SK-N-SH (cell line): ENCODE results near the gene ATG2B. TPM values are rescaled to one million over a fixed set of nuclear protein-coding genes. Genes with fewer than 3 reads are reported as not detected.

Experiments
- CTCF ChIA-PET: fragments of 300-600, 350-600 bp; formaldehyde crosslinking; extraction: SDS; loops from one replicate; lab custom pipeline; 2021; lab: Yijun Ruan, JAX
- POLR2A ChIA-PET: fragments of 350-600 bp; sonication (Branson Sonifier 250); formaldehyde crosslinking; extraction: SDS; loops from one replicate; lab custom pipeline; 2020; ENCODE audit warnings: antibody characterized with exemption, inconsistent platforms; lab: Yijun Ruan, JAX
- DNase-seq: peaks from one replicate; pipeline ENCODE4 v3.0.0; 2012
- H2AFZ ChIP-seq: fragments of 200-600 bp; sonication (generic); 2 replicates; pipeline ENCODE4 v1.8.1; 2016; ENCODE audit warnings: antibody characterized with exemption, mild to moderate bottlenecking, low read depth
- H3F3A ChIP-seq: fragments of 200-600 bp; sonication (generic); replicated peaks from 2 replicates; pipeline ENCODE3; 2016; ENCODE audit warnings: antibody characterized with exemption, mild to moderate bottlenecking; ENCODE audit not compliant: insufficient read depth
- H3K27ac ChIP-seq, 2 experiments: fragments of 200-500 bp in 1 of 2; fragments of 200-600 bp in 1 of 2; sonication (Bioruptor generic) in 1 of 2; sonication (generic), shearing (Covaris generic) in 1 of 2; 2 replicates each; pipeline versions ENCODE4 v1.5.1 to v1.6.1; 2014 to 2016; ENCODE audit warnings: low read depth in 2 of 2, inconsistent platforms in 1 of 2, low read length in 1 of 2, mild to moderate bottlenecking in 1 of 2, mixed read lengths in 1 of 2
- H3K27me3 ChIP-seq: fragments of 200-600 bp; sonication (generic), shearing (Covaris generic); 2 replicates; pipeline ENCODE4 v1.6.1; 2016; ENCODE audit warnings: mixed run types; ENCODE audit not compliant: insufficient read depth
- H3K36me3 ChIP-seq, 2 experiments: fragments of 200-500 bp in 1 of 2; fragments of 200-600 bp in 1 of 2; sonication (Bioruptor generic) in 1 of 2; sonication (generic) in 1 of 2; replicated peaks in 1 of 2; 2 replicates each; pipeline versions ENCODE3 to v1.5.1; 2014 to 2016; ENCODE audit warnings: low read length in 1 of 2, mild to moderate bottlenecking in 1 of 2; ENCODE audit not compliant: insufficient read depth in 2 of 2, control insufficient read depth in 1 of 2
- H3K4me1 ChIP-seq, 2 experiments: fragments of 200-500 bp in 1 of 2; fragments of 200-600 bp in 1 of 2; sonication (Bioruptor generic) in 1 of 2; sonication (generic), shearing (Covaris generic) in 1 of 2; 2 replicates each; pipeline versions ENCODE4 v1.5.1 to v1.6.1; 2014 to 2016; ENCODE audit warnings: low read depth in 1 of 2, low read length in 1 of 2, mixed run types in 1 of 2; ENCODE audit not compliant: insufficient read depth in 2 of 2, control insufficient read depth in 1 of 2
- H3K4me2 ChIP-seq: fragments of 200-600 bp; sonication (generic), shearing (Covaris generic); 2 replicates; pipeline ENCODE4 v1.6.1; 2017; ENCODE audit warnings: mixed run types
- H3K4me3 ChIP-seq, 2 experiments: fragments of 200-500 bp in 1 of 2; fragments of 200-600 bp in 1 of 2; sonication (Bioruptor generic) in 1 of 2; sonication (generic), shearing (Covaris generic) in 1 of 2; 2 replicates each; pipeline versions ENCODE4 v1.5.1 to v1.8.1; 2014 to 2016; ENCODE audit warnings: low read depth in 2 of 2, inconsistent platforms in 1 of 2, low read length in 1 of 2, mild to moderate bottlenecking in 1 of 2, mixed read lengths in 1 of 2, moderate library complexity in 1 of 2
- H3K79me2 ChIP-seq: fragments of 200-600 bp; sonication (generic); 2 replicates; pipeline ENCODE4 v1.8.1; 2017; ENCODE audit warnings: mild to moderate bottlenecking; ENCODE audit not compliant: insufficient read depth
- H3K9ac ChIP-seq: fragments of 200-600 bp; sonication (generic); 2 replicates; pipeline ENCODE4 v1.6.1; 2017; ENCODE audit warnings: mixed run types
- H3K9me2 ChIP-seq: fragments of 200-600 bp; sonication (generic); 2 replicates; pipeline ENCODE4 v1.6.1; 2017; ENCODE audit warnings: mixed run types
- H3K9me3 ChIP-seq: fragments of 200-600 bp; sonication (generic); 2 replicates; pipeline ENCODE4 v1.6.1; 2017; ENCODE audit warnings: mixed run types, mild to moderate bottlenecking, moderate library complexity
- H4K20me1 ChIP-seq: fragments of 200-600 bp; sonication (generic); 2 replicates; pipeline ENCODE4 v1.6.1; 2017; ENCODE audit warnings: mild to moderate bottlenecking, mixed run types; ENCODE audit not compliant: insufficient read depth
- CHD2 ChIP-seq: fragments of 150-350 bp; IDR thresholded peaks from 2 replicates; pipeline ENCODE4 v1.6.1; 2018; ENCODE audit warnings: low read length; ENCODE audit not compliant: partially characterized antibody
- ELF1 ChIP-seq: IDR thresholded peaks from 2 replicates; pipeline ENCODE4 v1.4.0; 2012
- EP300 ChIP-seq, 2 experiments: IDR thresholded peaks; 2 replicates each; pipeline versions ENCODE4 v1.4.0 to v1.6.1; 2012; ENCODE audit warnings: borderline replicate concordance in 1 of 2, low read depth in 1 of 2, low read length in 1 of 2
- FOSL2 ChIP-seq: IDR thresholded peaks from 2 replicates; pipeline ENCODE4 v1.4.0; 2012; ENCODE audit warnings: low read depth, mild to moderate bottlenecking, moderate library complexity, borderline replicate concordance
- FOXJ3 ChIP-seq: sonication (generic); formaldehyde crosslinking; IDR thresholded peaks from 2 replicates; pipeline ENCODE4 v1.5.1; 2020; ENCODE audit warnings: mild to moderate bottlenecking, missing genetic modification reagents
- GABPA ChIP-seq: IDR thresholded peaks from 2 replicates; pipeline ENCODE4 v1.4.0; 2012; ENCODE audit warnings: low read depth, mild to moderate bottlenecking
- GATA2 ChIP-seq: sonication (generic); formaldehyde crosslinking; IDR thresholded peaks from 2 replicates; pipeline ENCODE4 v1.5.0; 2020; ENCODE audit warnings: mild to moderate bottlenecking, missing genetic modification reagents
- IRF3 ChIP-seq: fragments of 150-350 bp; IDR thresholded peaks from 2 replicates; pipeline ENCODE4 v1.6.1; 2016; ENCODE audit warnings: mild to moderate bottlenecking, low read depth, low read length
- MXI1 ChIP-seq: IDR thresholded peaks from 2 replicates; pipeline ENCODE4 v1.6.1; 2012; ENCODE audit warnings: mild to moderate bottlenecking, low read depth, low read length, improper control_type of control experiment
- NFIC ChIP-seq: IDR thresholded peaks from 2 replicates; pipeline ENCODE4 v1.4.0; 2012; ENCODE audit warnings: borderline replicate concordance
- POLR2AphosphoS5 ChIP-seq: IDR thresholded peaks from 2 replicates; pipeline ENCODE4 v1.6.1; 2012; ENCODE audit warnings: low read depth, low read length
- RAD21 ChIP-seq: IDR thresholded peaks from 2 replicates; pipeline ENCODE4 v1.6.1; 2012; ENCODE audit warnings: mild to moderate bottlenecking, low read length
- RCOR1 ChIP-seq: fragments of 150-350 bp; IDR thresholded peaks from 2 replicates; pipeline ENCODE4 v1.6.1; 2017; ENCODE audit warnings: antibody characterized with exemption, low read length
- RFX5 ChIP-seq: IDR thresholded peaks from 2 replicates; pipeline ENCODE4 v1.6.1; 2012; ENCODE audit warnings: mild to moderate bottlenecking, improper control_type of control experiment, low read length
- RXRA ChIP-seq: IDR thresholded peaks from 2 replicates; pipeline ENCODE4 v1.4.0; 2012; ENCODE audit warnings: low read depth, mild to moderate bottlenecking, borderline replicate concordance
- SIN3A ChIP-seq: IDR thresholded peaks from 2 replicates; pipeline ENCODE4 v1.6.1; 2012; ENCODE audit warnings: low read depth, mild to moderate bottlenecking, low read length, moderate library complexity, borderline replicate concordance
- TCF12 ChIP-seq: IDR thresholded peaks from 2 replicates; pipeline ENCODE4 v1.4.0; 2012
- TEAD4 ChIP-seq: IDR thresholded peaks from 2 replicates; pipeline ENCODE4 v1.4.0; 2012; ENCODE audit warnings: mild to moderate bottlenecking, borderline replicate concordance; ENCODE audit not compliant: insufficient read depth
- ZBTB33 ChIP-seq: IDR thresholded peaks from 2 replicates; pipeline ENCODE4 v1.4.0; 2012; ENCODE audit warnings: low read depth, borderline replicate concordance
- WGBS: methylation state at CpG from one replicate; pipeline ENCODE4 v1.1.6; 2017; ENCODE audit warnings: low lambda C conversion rate; 5-methylcytosine and 5-hydroxymethylcytosine counted together
- polyA plus RNA-seq, 3 experiments: library from polyadenylated mRNA; depleted of rRNA; stranded (reverse); fragments of >200 nt; gene quantifications; 2 replicates each; pipeline ENCODE4 v1.2.3, GENCODE V29; 2012
- TF ChIP-seq, protein P1 (sequence below): IDR thresholded peaks from 2 replicates; pipeline ENCODE4; 2012
- TF ChIP-seq, protein P2 (sequence below): IDR thresholded peaks from 2 replicates; pipeline ENCODE4 v1.4.0; 2012; ENCODE audit warnings: low read depth

The ATG2B gene
- polyA plus RNA-seq, 1 of the 3 experiments (the other 2 are of a cell fraction) = 5.8 TPM

DNA sequence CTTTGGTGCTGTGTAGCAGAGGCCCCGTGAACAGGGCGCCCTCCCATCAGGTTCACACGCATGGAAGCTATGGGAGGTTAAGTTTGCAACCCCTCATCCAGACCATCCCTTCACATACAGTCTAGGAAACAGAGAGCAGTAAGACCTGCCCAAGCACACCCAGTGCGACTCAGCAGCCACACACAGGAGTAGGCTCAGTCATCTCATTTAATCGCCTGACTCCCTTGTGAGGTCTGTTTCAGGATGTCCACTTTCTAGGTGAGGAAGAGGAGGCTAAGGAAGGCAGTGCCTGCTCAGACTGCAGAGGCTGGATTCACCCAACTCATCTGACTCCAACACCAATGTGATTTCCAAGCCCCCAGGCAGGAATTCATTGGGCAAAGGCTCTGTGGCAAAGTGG is 95.2 kb downstream of the ATG2B start:
- POLR2A ChIA-PET = no interaction called here
- Histone ChIP-seq H4K20me1 (no peaks in the 10 kb centered on the region), H3K9me2 (no peaks in the 10 kb centered on the region), H3K9ac (no peak overlapping the region; the same call in 1 of the 2 replicates), H3K4me3 (no peak overlapping the region)
- no peak for TF ChIP-seq RAD21
- TF ChIP-seq RCOR1 = no peak
- TF ChIP-seq GABPA = no peak
- TF ChIP-seq, all 33 proteins: peak for 0
- DNase-seq = peak; percentile 54
- peaks cover 29 to 38% of the 10 kb centered on the region in 2 experiments; a peak in 3 of 4 replicates for H3K4me1 ChIP-seq
- H3K4me2 ChIP-seq = peak overlapping the region; percentile 52; the same call in 1 of the 2 replicates
- H3K27ac ChIP-seq = peak overlapping the region; percentile 35 to 87
- CTCF ChIA-PET = interaction anchor here (0.8 to 4.7 kb wide), 4 partner anchors 7 to 274 kb away, joined by 3 to 49 read pairs (median 12); no protein-coding TSS in a partner anchor
- H3K36me3 ChIP-seq = peaks cover 0 to 23% of the 10 kb centered on the region in 2 experiments
- no peak overlapping the region for H2AFZ ChIP-seq
- peaks cover 13% of the 10 kb centered on the region; the same call in 1 of the 2 replicates for H3K79me2 ChIP-seq
- H3F3A ChIP-seq = peaks cover 17% of the 10 kb centered on the region
- WGBS = 89% methylated on average over 4 of the region's 5 CpGs
- no peaks in the 10 kb centered on the region for H3K27me3 ChIP-seq
- no peaks in the 10 kb centered on the region; the same call in 1 of the 2 replicates for H3K9me3 ChIP-seq

DNA sequence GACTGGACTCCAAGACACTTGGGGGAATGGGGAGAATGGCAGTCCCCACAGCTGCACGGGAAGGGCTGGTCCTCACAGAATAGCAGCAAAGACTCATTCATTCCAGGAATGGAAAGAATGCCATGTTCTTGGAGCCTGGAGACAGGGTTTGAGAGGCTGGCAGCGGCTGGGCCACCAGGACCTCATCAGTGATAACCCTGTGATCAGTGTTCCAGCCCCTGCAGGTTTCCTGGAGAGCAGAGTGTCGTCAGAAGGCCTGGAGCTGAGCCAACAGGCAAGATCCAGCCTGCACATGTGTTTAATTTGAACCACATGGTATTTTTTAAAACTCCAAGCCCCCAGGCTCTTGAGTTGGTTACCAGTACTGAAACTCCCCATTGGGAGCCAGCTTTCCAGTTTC is 95.8 kb downstream of the ATG2B start:
- Histone ChIP-seq H3F3A (peaks cover 17% of the 10 kb centered on the region), H3K4me3 (no peak overlapping the region), H4K20me1 (no peaks in the 10 kb centered on the region), H3K27me3 (no peaks in the 10 kb centered on the region), H3K9ac (no peak overlapping the region), H3K4me2 (peak overlapping the region; percentile 52; the same call in 1 of the 2 replicates), H3K36me3 (peaks cover 0 to 27% of the 10 kb centered on the region in 2 experiments), H3K4me1 (peaks cover 29 to 38% of the 10 kb centered on the region in 2 experiments; a peak in 3 of 4 replicates), H3K9me2 (no peaks in the 10 kb centered on the region), H3K79me2 (peaks cover 16% of the 10 kb centered on the region; the same call in 1 of the 2 replicates), H3K9me3 (no peaks in the 10 kb centered on the region; the same call in 1 of the 2 replicates), H2AFZ (no peak overlapping the region), H3K27ac (peak overlapping the region; percentile 53 to 87; a peak in 3 of 4 replicates)
- WGBS = 18% methylated on average over 3 of the region's 3 CpGs
- peak; percentile 95 for DNase-seq
- ChIA-PET CTCF (interaction anchor here (0.8 to 4.7 kb wide), 4 partner anchors 8 to 273 kb away, joined by 3 to 49 read pairs (median 12); no protein-coding TSS in a partner anchor), POLR2A (no interaction called here)
- TF ChIP-seq FOSL2 = peak; percentile 21; the same call in 1 of the 2 replicates
- peak; percentile 55; the same call in 1 of the 2 replicates for TF ChIP-seq MXI1
- TF ChIP-seq NFIC = peak; percentile 87
- TF ChIP-seq IRF3 = no peak
- peak; percentile 95 for TF ChIP-seq TCF12
- TF ChIP-seq SIN3A = 0 out of 2 replicates have a peak, but pooled peaks have one; percentile 29
- no peak for TF ChIP-seq ZBTB33
- peak; percentile 48; the same call in 1 of the 2 replicates for TF ChIP-seq POLR2AphosphoS5
- peak; percentile 68; the same call in 1 of the 2 replicates for TF ChIP-seq FOXJ3 (CRISPR knock-in tag)
- no peak for TF ChIP-seq RFX5
- TF ChIP-seq EP300 (IDR thresholded peaks at IDR 0.05; ENCODE audit: borderline replicate concordance in 1 of 2, low read depth in 1 of 2, low read length in 1 of 2) = peak; percentile 86 to 89
- TF ChIP-seq RAD21 = peak; percentile 19; the same call in 1 of the 2 replicates
- TF ChIP-seq, protein P1, sequence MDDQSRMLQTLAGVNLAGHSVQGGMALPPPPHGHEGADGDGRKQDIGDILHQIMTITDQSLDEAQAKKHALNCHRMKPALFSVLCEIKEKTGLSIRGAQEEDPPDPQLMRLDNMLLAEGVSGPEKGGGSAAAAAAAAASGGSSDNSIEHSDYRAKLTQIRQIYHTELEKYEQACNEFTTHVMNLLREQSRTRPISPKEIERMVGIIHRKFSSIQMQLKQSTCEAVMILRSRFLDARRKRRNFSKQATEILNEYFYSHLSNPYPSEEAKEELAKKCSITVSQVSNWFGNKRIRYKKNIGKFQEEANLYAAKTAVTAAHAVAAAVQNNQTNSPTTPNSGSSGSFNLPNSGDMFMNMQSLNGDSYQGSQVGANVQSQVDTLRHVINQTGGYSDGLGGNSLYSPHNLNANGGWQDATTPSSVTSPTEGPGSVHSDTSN = peak; percentile 56
- peak; percentile 90 for TF ChIP-seq RCOR1
- peak; percentile 70 for TF ChIP-seq CHD2
- peak; percentile 67; the same call in 1 of the 2 replicates for TF ChIP-seq RXRA
- TF ChIP-seq GATA2 = peak; percentile 47
- peak; percentile 60 for TF ChIP-seq TEAD4
- no peak for TF ChIP-seq ELF1
- TF ChIP-seq, protein P2, sequence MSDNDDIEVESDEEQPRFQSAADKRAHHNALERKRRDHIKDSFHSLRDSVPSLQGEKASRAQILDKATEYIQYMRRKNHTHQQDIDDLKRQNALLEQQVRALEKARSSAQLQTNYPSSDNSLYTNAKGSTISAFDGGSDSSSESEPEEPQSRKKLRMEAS = no peak
